GM13977 (cell line): ENCODE data around the gene LRFN4.
A peak's percentile ranks its signal among the peaks of the same experiment; 100 is the strongest.

Experiments
- DNase-seq: peaks from one replicate; pipeline ENCODE4 v3.0.0; 2012; ENCODE audit warnings: low spot score
- in situ Hi-C: fragments of 300-500 bp; cut with MboI; formaldehyde crosslinking; loops from one replicate; pipeline ENCODE4 v1.12.0; 2022; ENCODE audit warnings: low sequenced_read_pairs, low pct_unique_long_range_greater_than_20kb, mixed read lengths, inconsistent platforms; ENCODE audit not compliant: unreplicated experiment
- TF ChIP-seq, protein P1 (sequence below): IDR thresholded peaks from 2 replicates; pipeline ENCODE4 v1.5.1; 2012; ENCODE audit warnings: mild to moderate bottlenecking, control low read depth; ENCODE audit not compliant: insufficient read depth; ENCODE audit errors: extremely low read depth, missing control alignments

Gene LRFN4

DNA sequence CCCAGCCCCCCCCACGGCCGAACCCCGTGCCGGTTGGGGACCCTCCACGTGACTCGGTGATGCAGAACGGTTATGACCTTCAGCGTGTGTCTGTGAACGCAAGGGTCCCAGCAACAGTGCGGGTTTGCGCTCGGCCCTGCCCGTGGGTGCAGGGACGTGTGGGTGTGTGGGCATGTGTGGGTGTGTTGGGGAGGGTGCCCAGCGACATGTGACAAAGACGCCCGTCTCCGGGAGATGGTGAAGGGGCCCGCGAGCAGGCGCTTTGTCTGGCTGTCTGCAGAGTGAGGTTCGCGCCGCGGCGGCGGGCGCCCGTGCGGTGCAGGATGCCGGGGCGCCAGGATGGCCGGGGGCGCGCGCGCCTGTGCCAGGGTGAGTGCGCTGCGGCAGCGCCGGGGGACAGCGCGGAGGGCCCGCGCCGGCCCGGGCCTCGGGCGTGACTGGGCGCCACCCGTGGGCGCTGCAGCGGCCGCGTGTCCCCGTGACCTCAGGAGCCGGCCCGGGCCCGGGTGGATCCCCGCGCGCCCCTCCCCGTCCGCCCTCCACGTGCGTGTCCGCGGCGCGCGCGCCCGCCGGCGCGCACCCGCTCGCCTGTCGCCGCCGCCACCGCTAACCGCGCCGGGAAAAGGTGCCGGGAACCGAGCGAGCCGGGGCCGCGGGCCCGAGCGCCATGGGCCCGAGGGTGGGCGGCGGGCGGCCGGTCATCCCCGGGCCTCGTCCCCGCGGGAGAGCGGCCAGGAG is at the start of gene LRFN4:
TSS of gene LRFN4 (plus strand) at position 569 of the 738 bp plus-strand sequence. CDS start 681 bp downstream, outside the sequence.
- TF ChIP-seq, protein P1, sequence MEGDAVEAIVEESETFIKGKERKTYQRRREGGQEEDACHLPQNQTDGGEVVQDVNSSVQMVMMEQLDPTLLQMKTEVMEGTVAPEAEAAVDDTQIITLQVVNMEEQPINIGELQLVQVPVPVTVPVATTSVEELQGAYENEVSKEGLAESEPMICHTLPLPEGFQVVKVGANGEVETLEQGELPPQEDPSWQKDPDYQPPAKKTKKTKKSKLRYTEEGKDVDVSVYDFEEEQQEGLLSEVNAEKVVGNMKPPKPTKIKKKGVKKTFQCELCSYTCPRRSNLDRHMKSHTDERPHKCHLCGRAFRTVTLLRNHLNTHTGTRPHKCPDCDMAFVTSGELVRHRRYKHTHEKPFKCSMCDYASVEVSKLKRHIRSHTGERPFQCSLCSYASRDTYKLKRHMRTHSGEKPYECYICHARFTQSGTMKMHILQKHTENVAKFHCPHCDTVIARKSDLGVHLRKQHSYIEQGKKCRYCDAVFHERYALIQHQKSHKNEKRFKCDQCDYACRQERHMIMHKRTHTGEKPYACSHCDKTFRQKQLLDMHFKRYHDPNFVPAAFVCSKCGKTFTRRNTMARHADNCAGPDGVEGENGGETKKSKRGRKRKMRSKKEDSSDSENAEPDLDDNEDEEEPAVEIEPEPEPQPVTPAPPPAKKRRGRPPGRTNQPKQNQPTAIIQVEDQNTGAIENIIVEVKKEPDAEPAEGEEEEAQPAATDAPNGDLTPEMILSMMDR: no peak
- peak; percentile 86 for DNase-seq
- in situ Hi-C loops: no loop called here

DNA sequence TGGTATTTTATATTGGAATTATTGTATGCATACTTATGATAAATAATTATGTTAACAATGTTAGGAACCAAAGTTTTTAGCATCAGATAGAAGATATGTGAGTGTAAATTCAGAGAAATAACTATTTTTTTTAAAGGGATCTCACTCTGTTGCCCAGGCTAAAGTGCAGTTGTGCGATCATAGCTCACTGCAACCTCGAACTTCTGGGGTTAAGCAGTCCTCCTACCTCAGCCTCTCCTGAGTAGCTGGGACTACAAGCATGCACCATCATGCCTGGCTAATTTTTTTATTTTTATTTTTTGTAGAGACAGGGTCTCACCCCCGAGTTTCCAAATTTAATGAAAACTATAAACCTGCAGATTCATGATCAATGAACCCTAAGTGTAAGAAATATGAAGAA is 47.3 kb upstream of the LRFN4 start:
- TF ChIP-seq, protein P1: no peak
- in situ Hi-C loops: no loop called here
- DNase-seq: no peak

DNA sequence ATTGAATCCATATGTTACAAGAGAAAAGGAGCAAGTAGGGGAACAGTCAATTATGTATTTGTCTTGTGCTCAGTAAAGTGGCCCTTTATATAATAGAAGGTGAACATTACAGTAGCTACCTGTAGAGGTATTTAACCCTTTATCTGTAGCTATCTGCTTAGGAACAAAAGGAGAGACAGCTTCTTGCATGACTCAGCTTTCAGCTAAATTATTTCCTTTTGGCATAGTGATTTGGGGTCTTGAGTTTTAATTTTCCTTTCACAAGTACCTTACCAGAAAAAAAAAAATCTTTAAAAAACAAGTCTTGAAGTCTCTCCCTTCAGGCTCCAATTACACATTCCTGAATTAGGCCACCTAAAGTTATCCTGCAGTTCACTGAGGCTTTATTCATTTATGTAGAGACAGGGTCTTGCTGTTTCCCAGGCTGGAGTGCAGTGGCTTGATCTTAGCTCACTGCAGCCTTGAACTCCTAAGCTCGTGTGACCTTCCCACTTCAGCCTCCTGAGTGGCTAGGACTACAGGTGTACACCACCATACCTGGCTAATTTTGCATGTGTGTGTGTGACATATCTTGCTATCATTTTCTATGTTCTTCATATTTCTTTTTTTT is 46.2 kb upstream of the LRFN4 start:
- in situ Hi-C loops: no loop called here
- DNase-seq: no peak
- TF ChIP-seq, protein P1: no peak

DNA sequence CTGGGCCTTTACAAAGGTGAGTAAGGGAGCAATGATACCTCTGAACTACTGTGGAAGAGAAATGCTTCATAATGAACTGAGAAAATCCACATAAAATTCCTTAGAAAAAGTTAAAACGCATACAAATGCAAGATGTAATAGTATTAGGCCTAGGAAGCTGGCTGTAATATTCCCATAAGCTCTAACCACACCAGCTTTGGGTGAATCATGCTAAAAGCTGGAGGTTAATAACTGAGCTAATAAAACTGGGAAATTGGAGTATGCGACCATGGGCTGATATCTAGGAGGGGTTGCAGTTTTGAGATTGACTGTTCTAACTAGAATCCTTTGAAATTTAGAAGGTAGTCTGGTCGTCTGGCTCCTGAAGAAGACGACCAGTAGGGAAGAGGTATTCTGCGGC is 42.2 kb upstream of the LRFN4 start:
- TF ChIP-seq, protein P1: no peak
- in situ Hi-C loops: no loop called here
- no peak for DNase-seq

DNA sequence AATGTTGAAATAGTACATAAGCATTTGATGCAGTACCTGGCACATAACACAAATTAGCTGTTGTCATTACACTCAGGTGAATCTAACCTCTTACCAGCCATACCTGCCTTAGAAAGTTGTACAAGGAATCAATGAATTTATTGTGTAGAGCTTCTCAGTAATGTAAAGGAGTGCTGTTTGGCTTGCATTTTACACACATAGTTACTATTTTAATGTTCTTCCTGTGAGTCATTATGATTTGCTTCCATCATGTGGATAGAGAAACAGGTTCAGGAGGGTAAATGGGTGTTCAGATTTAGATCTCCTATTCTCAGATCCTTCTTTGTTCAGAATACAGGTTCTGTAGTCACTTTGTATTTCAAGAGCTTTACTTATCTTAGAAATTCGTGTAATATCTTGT is 41.2 kb upstream of the LRFN4 start:
- DNase-seq: no peak
- TF ChIP-seq, protein P1: no peak
- in situ Hi-C loops: no loop called here

DNA sequence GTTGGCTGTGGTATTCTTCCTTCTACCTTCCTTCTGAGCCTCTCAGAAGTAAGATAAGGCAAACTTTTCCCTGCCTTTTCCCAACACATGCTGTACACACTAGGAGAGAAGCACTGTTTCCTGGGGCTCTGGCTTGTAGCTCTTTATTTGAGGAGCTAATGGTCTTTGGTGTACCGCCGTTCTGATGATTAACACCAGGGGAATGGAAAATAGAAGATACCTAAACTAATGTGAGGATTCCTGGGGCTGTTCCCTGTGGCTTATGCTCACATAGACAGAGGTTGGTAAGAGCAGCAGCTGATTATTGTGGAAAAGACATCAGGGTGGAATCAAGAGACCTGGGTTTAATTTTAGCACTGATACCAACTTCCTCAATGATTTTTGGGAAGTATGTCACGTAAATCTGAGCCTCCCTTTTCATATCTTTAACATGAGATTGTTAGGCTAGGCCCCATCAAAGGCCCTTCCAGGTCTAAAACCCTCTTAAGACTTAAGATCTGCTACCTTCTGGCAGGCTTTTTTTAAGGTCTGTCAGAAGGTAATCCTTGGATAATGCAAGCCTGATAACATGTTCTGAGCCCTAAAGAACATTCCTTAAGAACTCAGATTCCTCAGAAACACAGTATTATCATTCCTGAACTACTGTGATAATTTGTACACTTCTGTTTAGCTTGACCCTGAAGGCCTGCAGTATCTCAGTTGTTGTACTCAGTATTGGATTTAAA is 38.5 kb upstream of the LRFN4 start:
- in situ Hi-C loops: no loop called here
- DNase-seq: no peak
- TF ChIP-seq, protein P1: no peak
